ENCODE data around the gene TRRAP.
A peak's percentile ranks its signal among the peaks of the same experiment; 100 is the strongest.

TRRAP gene

DNA sequence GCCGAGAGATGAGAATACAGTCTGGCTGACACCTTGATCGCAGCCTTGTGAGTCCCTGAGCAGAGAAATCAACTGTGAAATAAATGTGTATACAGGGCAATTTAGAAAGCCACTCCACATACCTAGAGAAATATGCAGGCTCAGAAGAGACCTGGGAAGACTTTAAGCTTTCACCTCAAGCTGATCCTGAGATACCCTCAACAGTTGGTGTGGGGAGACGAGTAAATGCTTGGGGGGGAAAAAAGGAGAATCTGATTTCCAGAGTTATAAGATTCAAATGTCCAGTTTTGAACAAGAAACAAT, 142.0 kb downstream of the TRRAP start:
- H3K4me3 ChIP-seq (ENCODE audit: low read depth, low read length) = no peak overlapping the region
- TF ChIP-seq, protein P1, sequence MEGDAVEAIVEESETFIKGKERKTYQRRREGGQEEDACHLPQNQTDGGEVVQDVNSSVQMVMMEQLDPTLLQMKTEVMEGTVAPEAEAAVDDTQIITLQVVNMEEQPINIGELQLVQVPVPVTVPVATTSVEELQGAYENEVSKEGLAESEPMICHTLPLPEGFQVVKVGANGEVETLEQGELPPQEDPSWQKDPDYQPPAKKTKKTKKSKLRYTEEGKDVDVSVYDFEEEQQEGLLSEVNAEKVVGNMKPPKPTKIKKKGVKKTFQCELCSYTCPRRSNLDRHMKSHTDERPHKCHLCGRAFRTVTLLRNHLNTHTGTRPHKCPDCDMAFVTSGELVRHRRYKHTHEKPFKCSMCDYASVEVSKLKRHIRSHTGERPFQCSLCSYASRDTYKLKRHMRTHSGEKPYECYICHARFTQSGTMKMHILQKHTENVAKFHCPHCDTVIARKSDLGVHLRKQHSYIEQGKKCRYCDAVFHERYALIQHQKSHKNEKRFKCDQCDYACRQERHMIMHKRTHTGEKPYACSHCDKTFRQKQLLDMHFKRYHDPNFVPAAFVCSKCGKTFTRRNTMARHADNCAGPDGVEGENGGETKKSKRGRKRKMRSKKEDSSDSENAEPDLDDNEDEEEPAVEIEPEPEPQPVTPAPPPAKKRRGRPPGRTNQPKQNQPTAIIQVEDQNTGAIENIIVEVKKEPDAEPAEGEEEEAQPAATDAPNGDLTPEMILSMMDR (conservative IDR thresholded peaks at IDR 0.05; ENCODE audit: low read depth, low read length) = no peak
- DNase-seq (ENCODE audit: low read depth) = no peak

DNA sequence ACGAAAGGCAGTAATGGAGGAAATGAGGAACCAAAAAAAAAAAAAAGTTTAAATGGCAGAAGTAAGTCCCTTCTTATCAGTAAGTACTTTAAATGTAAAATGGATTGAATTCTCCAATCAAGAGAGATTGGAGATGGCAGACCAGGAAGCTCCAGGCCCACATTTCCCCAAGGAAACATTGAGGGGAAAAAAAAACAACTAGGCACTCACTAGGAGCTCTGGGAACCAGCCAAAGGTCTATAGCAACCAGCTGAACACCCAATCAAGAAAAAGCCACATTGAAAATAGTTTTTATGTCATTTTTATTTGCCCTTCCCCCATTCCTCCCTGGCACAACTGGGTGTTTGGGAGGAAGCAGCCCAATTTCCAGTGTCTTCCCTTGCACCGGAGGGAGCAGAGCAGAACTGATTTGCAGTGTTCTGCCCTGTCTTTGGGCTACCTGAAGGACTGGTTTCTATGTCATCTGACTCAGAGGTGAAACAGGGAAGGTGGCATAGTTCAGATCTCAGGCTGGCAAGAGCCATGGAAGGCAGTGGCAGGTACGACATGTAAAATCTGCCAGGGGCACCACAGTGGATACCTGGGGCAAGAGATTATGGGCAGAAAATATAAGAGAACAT, 143.7 kb downstream of the TRRAP start:
- H3K4me3 ChIP-seq (ENCODE audit: low read depth, low read length) = no peak overlapping the region
- DNase-seq (ENCODE audit: low read depth) = peak; percentile 18
- TF ChIP-seq, protein P1 (conservative IDR thresholded peaks at IDR 0.05; ENCODE audit: low read depth, low read length) = no peak

DNA sequence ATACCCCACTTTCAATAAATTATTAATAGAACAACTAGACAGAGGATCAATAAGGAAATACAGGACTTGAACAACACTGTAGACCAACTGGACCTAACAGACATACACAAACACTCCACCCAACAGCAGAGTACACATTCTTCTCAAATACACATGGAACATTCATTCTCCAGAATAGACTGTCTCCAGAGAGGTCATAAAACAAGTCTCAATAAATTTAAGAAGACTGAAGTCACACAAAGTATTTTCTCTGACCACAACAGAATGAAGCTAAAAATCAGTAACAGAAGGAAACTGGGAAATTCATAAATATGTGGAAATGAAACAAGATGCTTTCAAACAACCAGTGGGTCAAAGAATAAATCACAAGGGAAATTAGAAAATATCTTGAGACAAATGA, 145.7 kb downstream of the TRRAP start:
- H3K4me3 ChIP-seq (ENCODE audit: low read depth, low read length) = no peak overlapping the region
- no peak for DNase-seq (ENCODE audit: low read depth)
- TF ChIP-seq, protein P1 (conservative IDR thresholded peaks at IDR 0.05; ENCODE audit: low read depth, low read length) = no peak

DNA sequence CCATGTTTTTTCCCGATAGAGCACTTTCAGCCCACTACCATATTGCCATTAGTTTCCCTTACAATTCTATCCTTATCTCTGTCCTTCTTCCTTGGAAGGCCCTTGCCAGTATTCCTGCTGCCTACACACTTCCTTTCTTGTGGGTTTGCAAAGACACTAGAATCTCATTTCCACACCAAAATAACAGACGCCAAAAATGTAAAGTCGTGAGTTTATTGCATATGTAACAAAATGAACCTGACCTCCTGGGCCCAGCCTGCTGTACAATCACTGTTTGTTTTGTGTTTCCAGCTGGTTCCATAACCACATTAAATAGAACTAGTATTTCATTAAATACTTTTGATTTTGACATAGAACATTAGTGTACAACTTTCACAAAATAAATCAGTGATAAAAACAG, 148.9 kb downstream of the TRRAP start:
- TF ChIP-seq, protein P1 (conservative IDR thresholded peaks at IDR 0.05; ENCODE audit: low read depth, low read length) = no peak

DNA sequence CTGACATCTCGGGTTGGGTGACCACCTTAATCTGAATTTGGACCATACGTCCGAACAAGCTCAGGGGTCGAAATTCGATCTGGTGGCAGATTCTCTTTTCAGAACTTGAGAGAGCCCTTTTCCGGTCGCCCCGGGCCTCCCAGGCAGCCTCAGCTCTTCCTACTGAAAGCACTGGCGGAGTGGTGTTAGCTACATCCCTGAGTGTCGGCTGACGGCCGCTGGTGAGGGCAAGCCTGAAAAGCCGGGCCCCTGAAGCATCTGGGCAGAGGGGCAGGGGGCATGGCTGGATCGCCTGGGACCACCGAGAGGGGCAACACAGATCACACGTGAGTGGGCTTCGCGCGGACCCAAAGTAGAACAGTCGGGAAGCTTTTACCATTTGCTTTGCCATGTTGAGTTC, 149.5 kb downstream of the TRRAP start:
- TF ChIP-seq, protein P1 (conservative IDR thresholded peaks at IDR 0.05; ENCODE audit: low read depth, low read length) = no peak
- H3K4me3 ChIP-seq (ENCODE audit: low read depth, low read length) = no peak overlapping the region
- no peak for DNase-seq (ENCODE audit: low read depth)

More for the DNA sequence above, 148.9 kb downstream of the TRRAP start:
- H3K4me3 ChIP-seq (ENCODE audit: low read depth, low read length) = no peak overlapping the region
- peak; percentile 82 for DNase-seq (ENCODE audit: low read depth)

DNA sequence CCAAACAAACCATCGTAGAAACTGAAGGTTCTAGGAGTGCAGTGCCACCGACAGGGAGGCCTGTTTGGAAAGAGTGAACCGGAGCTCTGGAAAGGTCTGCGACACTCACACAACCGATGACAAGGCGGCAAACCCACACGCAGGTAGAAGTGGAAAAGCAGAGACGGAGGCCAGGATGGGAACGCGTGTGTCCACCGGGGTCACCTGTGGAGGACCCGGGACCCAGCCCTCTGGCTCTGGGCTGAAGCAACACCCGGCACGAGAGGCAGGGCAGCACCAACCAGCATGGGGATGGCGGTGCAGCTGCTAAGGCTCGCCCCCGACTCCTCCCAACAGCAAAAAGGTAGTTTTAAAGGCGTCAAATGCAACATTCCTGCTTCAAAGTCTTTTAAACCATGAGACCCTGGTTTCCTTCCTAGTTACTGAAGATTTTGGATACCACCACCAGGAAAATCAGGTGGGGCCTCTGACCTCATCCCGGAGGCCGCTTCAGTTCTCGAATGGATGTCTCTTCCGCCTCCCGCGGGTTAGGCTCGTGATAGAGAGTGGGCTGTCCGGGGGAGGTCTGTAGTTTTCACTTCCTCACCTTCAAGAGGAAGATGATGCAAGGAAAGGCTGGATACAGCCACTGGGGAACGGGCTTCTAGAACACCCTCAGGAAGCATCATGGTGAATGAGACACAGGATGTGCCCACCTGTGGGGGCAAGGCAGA, 150.1 kb downstream of the TRRAP start:
- no peak overlapping the region for H3K4me3 ChIP-seq (ENCODE audit: low read depth, low read length)
- TF ChIP-seq, protein P1 (conservative IDR thresholded peaks at IDR 0.05; ENCODE audit: low read depth, low read length) = no peak
- no peak for DNase-seq (ENCODE audit: low read depth)

All from choroid plexus epithelial cell (primary cell).